Activated naive CD4-positive, alpha-beta T cell treated with anti-CD3 and anti-CD28 coated beads for 36 hours (primary cell): ENCODE results near the gene RHBDD1. TPM values are rescaled to one million over a fixed set of nuclear protein-coding genes. Genes with fewer than 3 reads are reported as not detected.

Experiments used
- CTCF ChIA-PET: fragments of 350-600 bp; sonication (Branson Sonifier 250); formaldehyde crosslinking; loops from one replicate; lab custom pipeline; 2021; ENCODE audit warnings: antibody characterized with exemption; lab: Charles Lee
- DNase-seq: peaks from one replicate; pipeline ENCODE4 v3.0.0-alpha.2; 2020
- H3K27ac Mint-ChIP-seq: one replicate; pipeline ENCODE4 v1.8.0; 2021; ENCODE audit warnings: mild to moderate bottlenecking, mixed read lengths
- H3K27me3 Mint-ChIP-seq: one replicate; pipeline ENCODE4 v1.8.0; 2021; ENCODE audit warnings: low read depth, mixed read lengths
- H3K36me3 Mint-ChIP-seq: one replicate; pipeline ENCODE4 v1.8.0; 2021; ENCODE audit warnings: low read depth, mixed read lengths
- H3K4me1 Mint-ChIP-seq: one replicate; pipeline ENCODE4 v1.8.0; 2021; ENCODE audit warnings: low read depth, mixed read lengths
- H3K4me3 Mint-ChIP-seq: one replicate; pipeline ENCODE4 v1.8.0; 2021; ENCODE audit warnings: mild to moderate bottlenecking, moderate library complexity, mixed read lengths
- H3K9me3 Mint-ChIP-seq: one replicate; pipeline ENCODE4 v1.8.0; 2021; ENCODE audit warnings: mixed read lengths
- intact Hi-C: fragments of 100-400 bp; cut with micrococcal nuclease; formaldehyde crosslinking; loops from one replicate; pipeline ENCODE4 v1.15.1; 2023
- total RNA-seq, 2 experiments: library from RNA; stranded (reverse); gene quantifications; one replicate each; pipeline ENCODE4 v1.2.3, GENCODE V29; 2021

The RHBDD1 gene
- total RNA-seq, 2 experiments from 2014 or later, result 42.6 to 43.3 TPM

GRCh38 chr2:226850024-226850423 lies 14.2 kb downstream of the RHBDD1 start:
- no peaks in the 10 kb centered on the region for H3K27me3 Mint-ChIP-seq
- CTCF ChIA-PET, result no interaction called here

DNA sequence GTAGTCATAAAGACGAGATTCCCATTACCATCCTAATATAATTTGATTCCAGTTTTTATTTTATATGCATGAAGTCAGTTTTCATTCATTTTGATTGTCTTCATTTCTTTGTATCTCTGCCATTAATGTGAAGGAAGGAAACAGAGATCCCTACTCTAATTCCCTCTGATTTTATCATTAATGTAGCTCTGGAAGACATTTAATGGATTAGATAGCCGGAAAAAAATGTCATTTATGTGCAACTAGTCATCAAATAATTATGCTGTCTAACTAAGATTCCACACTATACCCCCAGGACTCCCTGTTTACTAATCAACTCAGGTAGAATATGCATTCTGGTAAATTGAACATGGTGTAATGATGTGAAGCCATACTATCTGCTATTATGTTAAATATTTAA lies 19.9 kb downstream of the RHBDD1 start:
- no peak for DNase-seq
- Mint-ChIP-seq H3K36me3 (peaks cover 5% of the 10 kb centered on the region), H3K4me3 (no peak overlapping the region), H3K9me3 (no peaks in the 10 kb centered on the region), H3K27me3 (no peaks in the 10 kb centered on the region), H3K4me1 (peaks cover 20% of the 10 kb centered on the region), H3K27ac (no peak overlapping the region)
- CTCF ChIA-PET, result interaction anchor here (0.6 to 0.9 kb wide), 2 partner anchors 86 to 382 kb away, joined by 3 to 4 read pairs; no protein-coding TSS in a partner anchor
- intact Hi-C loops, result no loop called here

More at GRCh38 chr2:226850024-226850423, 14.2 kb downstream of the RHBDD1 start:
- DNase-seq, result no peak
- H3K36me3 Mint-ChIP-seq, result peaks cover 7% of the 10 kb centered on the region
- intact Hi-C loops, result no loop called here
- H3K4me1 Mint-ChIP-seq, result peaks cover 22% of the 10 kb centered on the region
- H3K27ac Mint-ChIP-seq, result no peak overlapping the region
- H3K9me3 Mint-ChIP-seq, result no peaks in the 10 kb centered on the region
- H3K4me3 Mint-ChIP-seq, result no peak overlapping the region

GRCh38 chr2:226860087-226860486 lies 24.2 kb downstream of the RHBDD1 start:
- H3K4me1 Mint-ChIP-seq, result peaks cover 25% of the 10 kb centered on the region
- no peaks in the 10 kb centered on the region for H3K27me3 Mint-ChIP-seq
- H3K36me3 Mint-ChIP-seq, result peaks cover 14% of the 10 kb centered on the region
- H3K4me3 Mint-ChIP-seq, result no peak overlapping the region
- H3K9me3 Mint-ChIP-seq, result no peaks in the 10 kb centered on the region
- H3K27ac Mint-ChIP-seq, result no peak overlapping the region
- DNase-seq, result no peak
- intact Hi-C loops, result no loop called here
- CTCF ChIA-PET, result interaction anchor here (0.9 kb wide), 1 partner anchor 56 kb away, joined by 3 read pairs; no protein-coding TSS in a partner anchor

GRCh38 chr2:226862623-226863022 lies 26.8 kb downstream of the RHBDD1 start:
- H3K36me3 Mint-ChIP-seq, result peaks cover 25% of the 10 kb centered on the region
- intact Hi-C loops, result no loop called here
- H3K27me3 Mint-ChIP-seq, result no peaks in the 10 kb centered on the region
- DNase-seq, result no peak
- no peaks in the 10 kb centered on the region for H3K9me3 Mint-ChIP-seq
- no peak overlapping the region for H3K27ac Mint-ChIP-seq
- H3K4me3 Mint-ChIP-seq, result no peak overlapping the region
- peaks cover 24% of the 10 kb centered on the region for H3K4me1 Mint-ChIP-seq
- CTCF ChIA-PET, result interaction anchor here (0.6 kb wide), 2 partner anchors 60 to 796 kb away, joined by 3 read pairs; no protein-coding TSS in a partner anchor

DNA sequence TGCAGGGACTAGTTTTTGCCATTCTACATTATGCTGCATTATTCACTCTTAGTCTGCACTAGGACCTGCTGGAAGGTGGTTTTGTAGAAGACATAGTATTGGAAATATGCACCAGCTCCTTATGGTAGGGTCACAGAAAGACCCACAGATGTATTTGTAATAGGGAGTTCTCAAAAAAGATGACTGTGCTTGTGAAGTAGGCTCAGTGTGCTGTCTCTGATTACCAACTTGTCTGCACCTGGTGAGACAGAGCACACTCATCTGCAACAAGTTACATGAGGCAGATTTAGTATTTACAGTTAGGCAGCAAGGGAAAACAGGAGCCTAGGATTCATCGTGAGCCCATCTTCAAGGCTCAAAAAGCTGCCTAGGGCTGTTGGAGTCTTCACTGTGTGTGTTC lies 29.4 kb downstream of the RHBDD1 start:
- DNase-seq, result no peak
- H3K4me3 Mint-ChIP-seq, result no peak overlapping the region
- H3K27me3 Mint-ChIP-seq, result no peaks in the 10 kb centered on the region
- H3K9me3 Mint-ChIP-seq, result no peaks in the 10 kb centered on the region
- H3K27ac Mint-ChIP-seq, result no peak overlapping the region
- CTCF ChIA-PET, result no interaction called here
- peaks cover 31% of the 10 kb centered on the region for H3K4me1 Mint-ChIP-seq
- intact Hi-C loops, result no loop called here
- peaks cover 35% of the 10 kb centered on the region for H3K36me3 Mint-ChIP-seq

DNA sequence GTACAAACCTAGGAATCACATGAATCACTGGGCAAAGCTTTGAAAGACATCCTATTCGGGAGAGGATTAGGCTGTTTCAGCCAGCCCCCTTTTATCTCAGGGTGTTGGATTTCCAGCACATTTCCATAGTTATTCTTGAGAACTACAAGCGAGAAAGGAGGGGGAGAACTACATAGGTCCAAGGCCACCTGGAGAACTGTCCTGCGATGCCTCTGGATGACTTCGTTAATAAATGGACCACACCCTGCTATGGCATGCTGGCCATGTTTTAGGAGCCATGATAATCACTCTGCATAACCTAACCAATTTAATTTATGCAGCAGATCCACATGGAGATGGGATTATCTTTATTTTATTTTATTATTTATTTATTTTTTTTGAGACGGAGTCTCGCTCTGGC lies 29.9 kb downstream of the RHBDD1 start:
- no peak for DNase-seq
- Mint-ChIP-seq H3K27ac (no peak overlapping the region), H3K4me1 (peaks cover 26% of the 10 kb centered on the region), H3K27me3 (no peaks in the 10 kb centered on the region), H3K36me3 (peaks cover 39% of the 10 kb centered on the region), H3K9me3 (no peaks in the 10 kb centered on the region), H3K4me3 (no peak overlapping the region)
- intact Hi-C loops, result no loop called here
- CTCF ChIA-PET, result no interaction called here

- DNase-seq, result no peak
- peaks cover 3% of the 10 kb centered on the region for H3K9me3 Mint-ChIP-seq
- peaks cover 42% of the 10 kb centered on the region for H3K36me3 Mint-ChIP-seq
- intact Hi-C loops, result no loop called here
- peaks cover 23% of the 10 kb centered on the region for H3K4me1 Mint-ChIP-seq
- no peak overlapping the region for H3K4me3 Mint-ChIP-seq
- CTCF ChIA-PET, result interaction anchor here (0.6 kb wide), 1 partner anchor 28 kb away, joined by 3 read pairs; no protein-coding TSS in a partner anchor
- no peak overlapping the region for H3K27ac Mint-ChIP-seq
- H3K27me3 Mint-ChIP-seq, result no peaks in the 10 kb centered on the region
Observed at GRCh38 chr2:226868331-226869162, 32.7 kb downstream of the RHBDD1 start.

DNA sequence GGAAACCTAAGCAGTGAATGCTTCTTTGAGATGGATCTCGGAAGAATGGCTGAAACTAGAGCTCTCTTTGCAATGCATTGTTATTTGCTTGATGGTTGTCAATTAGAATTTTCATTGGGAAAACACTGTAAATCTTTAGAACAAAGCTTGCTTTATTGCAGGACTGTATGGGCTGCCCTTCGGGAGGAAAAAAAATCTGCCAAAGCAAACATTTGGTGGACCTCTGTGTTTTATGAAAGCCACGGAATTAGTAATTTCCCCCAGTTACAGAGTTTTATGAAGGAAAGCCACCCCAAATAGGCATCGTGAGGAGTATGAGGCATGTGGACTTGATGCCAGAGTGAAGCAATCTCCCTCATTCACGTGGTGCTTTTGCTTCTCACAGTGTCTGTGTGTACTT lies 33.5 kb downstream of the RHBDD1 start:
- no peak overlapping the region for H3K4me3 Mint-ChIP-seq
- H3K27ac Mint-ChIP-seq, result no peak overlapping the region
- no peaks in the 10 kb centered on the region for H3K27me3 Mint-ChIP-seq
- peaks cover 31% of the 10 kb centered on the region for H3K4me1 Mint-ChIP-seq
- H3K9me3 Mint-ChIP-seq, result peaks cover 4% of the 10 kb centered on the region
- intact Hi-C loops, result no loop called here
- CTCF ChIA-PET, result no interaction called here
- no peak for DNase-seq
- peaks cover 43% of the 10 kb centered on the region for H3K36me3 Mint-ChIP-seq

GRCh38 chr2:226873051-226873620 lies 37.3 kb downstream of the RHBDD1 start:
- H3K27ac Mint-ChIP-seq, result peak overlapping the region; percentile 81
- intact Hi-C loops, result loop anchor here (1.0 to 2.0 kb wide), 2 partner anchors 30 to 37 kb away; partner anchors contain the start of gene RHBDD1
- peaks cover 32% of the 10 kb centered on the region for H3K4me1 Mint-ChIP-seq
- CTCF ChIA-PET, result no interaction called here
- no peaks in the 10 kb centered on the region for H3K27me3 Mint-ChIP-seq
- H3K9me3 Mint-ChIP-seq, result peaks cover 4% of the 10 kb centered on the region
- peaks cover 40% of the 10 kb centered on the region for H3K36me3 Mint-ChIP-seq
- peak; percentile 22 for DNase-seq
- H3K4me3 Mint-ChIP-seq, result no peak overlapping the region

- peak; percentile 18 for DNase-seq
- Mint-ChIP-seq H3K4me1 (peaks cover 27% of the 10 kb centered on the region), H3K36me3 (peaks cover 40% of the 10 kb centered on the region), H3K9me3 (peaks cover 4% of the 10 kb centered on the region), H3K27ac (peak overlapping the region; percentile 81), H3K27me3 (no peaks in the 10 kb centered on the region), H3K4me3 (no peak overlapping the region)
- intact Hi-C loops, result loop anchor here (1.0 to 2.0 kb wide), 2 partner anchors 29 to 38 kb away; partner anchors contain the start of gene RHBDD1
- CTCF ChIA-PET, result no interaction called here
Observed at GRCh38 chr2:226873826-226874225, 38.0 kb downstream of the RHBDD1 start.

DNA sequence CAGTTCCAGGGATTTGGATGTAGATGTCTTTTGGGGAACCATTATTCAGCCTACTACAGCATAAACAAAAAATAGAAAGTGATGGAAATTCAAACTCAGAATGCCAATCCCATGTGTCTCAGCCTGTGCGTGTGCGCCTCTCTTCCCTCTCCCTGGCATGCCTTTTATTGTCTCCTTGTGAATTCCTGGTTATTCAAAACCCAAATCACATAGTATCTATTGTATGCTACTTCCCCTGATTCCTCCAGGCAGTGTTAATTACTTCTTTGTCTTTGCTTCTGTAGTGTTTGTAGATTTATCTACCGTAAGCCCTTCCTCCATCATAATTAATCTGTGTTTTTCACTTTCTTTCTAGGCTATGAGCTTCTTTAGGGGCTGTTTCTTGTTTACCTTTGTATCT lies 38.9 kb downstream of the RHBDD1 start:
- CTCF ChIA-PET, result no interaction called here
- intact Hi-C loops, result no loop called here
- Mint-ChIP-seq H3K9me3 (peaks cover 4% of the 10 kb centered on the region), H3K4me1 (peaks cover 27% of the 10 kb centered on the region), H3K36me3 (peaks cover 45% of the 10 kb centered on the region), H3K27me3 (no peaks in the 10 kb centered on the region), H3K27ac (no peak overlapping the region), H3K4me3 (no peak overlapping the region)
- no peak for DNase-seq

GRCh38 chr2:226875438-226876225 lies 39.8 kb downstream of the RHBDD1 start:
- H3K4me3 Mint-ChIP-seq, result no peak overlapping the region
- H3K36me3 Mint-ChIP-seq, result peaks cover 51% of the 10 kb centered on the region
- no peak overlapping the region for H3K27ac Mint-ChIP-seq
- DNase-seq, result no peak
- H3K27me3 Mint-ChIP-seq, result no peaks in the 10 kb centered on the region
- CTCF ChIA-PET, result no interaction called here
- intact Hi-C loops, result no loop called here
- peaks cover 33% of the 10 kb centered on the region for H3K4me1 Mint-ChIP-seq
- H3K9me3 Mint-ChIP-seq, result peaks cover 4% of the 10 kb centered on the region
